ENCODE results near the gene PLD2. TPM values are rescaled to one million over a fixed set of nuclear protein-coding genes. Genes with fewer than 3 reads are reported as not detected.
A peak's percentile ranks its signal among the peaks of the same experiment; 100 is the strongest.

PLD2 gene
- total and polyA plus RNA-seq, 9 of the 15 experiments (the other 6 are each of a cell fraction or from before 2014, with no cell fraction given), result 0.20 to 7.5 (median 3.3) TPM

- ATAC-seq (no peak), DNase-seq (ENCODE audit: extremely low read depth in 1 of 4, low spot score in 3 of 4) (no peak), FAIRE-seq (no peak)
- BruUV-seq (replicated peaks), result no TSS peak
- Histone ChIP-seq H3K9me3 (replicated peaks; ENCODE audit: control insufficient read depth, insufficient read depth, low read depth, low read length) (no peaks in the 10 kb centered on the region), H2AFZ (ENCODE audit: low read depth, low read length) (no peak within 1 kb of the TSS), H3K4me2 (ENCODE audit: insufficient read depth, low read length) (no peak within 1 kb of the TSS), H3K9me1 (ENCODE audit: control insufficient read depth, insufficient read depth, low read length) (no peaks in the 10 kb centered on the region), H3K27ac (ENCODE audit: extremely low read depth, low read depth, low read length) (no peak within 1 kb of the TSS), H3K9ac (ENCODE audit: insufficient read depth in 1 of 2, low read depth in 2 of 2, low read length in 2 of 2) (no peak within 1 kb of the TSS), H3K4me3 (no peak within 1 kb of the TSS), H4K20me1 (replicated peaks; ENCODE audit: control insufficient read depth, insufficient read depth, low read length) (no peaks in the 10 kb centered on the region), H3K27me3 (ENCODE audit: control insufficient read depth in 2 of 2, insufficient read depth in 2 of 2, low read length in 2 of 2) (no peaks in the 10 kb centered on the region), H3K4me1 (replicated peaks in 1 of 2; ENCODE audit: control insufficient read depth in 2 of 2, insufficient read depth in 2 of 2, low read length in 2 of 2) (peaks cover 3 to 9% of the 10 kb centered on the region in 2 experiments; a peak in 3 of 5 replicates), H3K36me3 (ENCODE audit: control insufficient read depth, insufficient read depth, low read length) (peaks cover 18% of the 10 kb centered on the region; the same call in 2 of the 3 replicates), H3K79me2 (ENCODE audit: control insufficient read depth, insufficient read depth, low read length) (peaks cover 3% of the 10 kb centered on the region)
- 78% methylated on average over 5 of the region's 9 CpGs for WGBS (ENCODE audit: insufficient coverage, low coverage, missing lambda C conversion rate)
- intact Hi-C loops (cut with micrococcal nuclease), result no loop called here
- CTCF ChIA-PET (ENCODE audit: low intra/inter-chr PET ratio), result no interaction called here
- POLR2A ChIA-PET, result no interaction called here
- in situ Hi-C loops (cut with MboI), result loop anchor here (5.0 kb wide), 1 partner anchor 80 kb away; no protein-coding TSS in a partner anchor
- no peak for TF ChIP-seq MCM2 (IDR thresholded peaks at IDR 0.05; ENCODE audit: low read depth)
- no peak for TF ChIP-seq MAFG (tag; conservative IDR thresholded peaks at IDR 0.05)
- no peak for TF ChIP-seq KDM1A (IDR thresholded peaks at IDR 0.05)
- no peak for TF ChIP-seq XRCC4 (IDR thresholded peaks at IDR 0.05; ENCODE audit: extremely low read depth, insufficient read depth, insufficient read length)
- no peak for TF ChIP-seq ZC3H4 (CRISPR knock-in tag; IDR thresholded peaks at IDR 0.05; ENCODE audit: borderline replicate concordance)
Observed at GRCh38 chr17:4802228-4802627, 4.7 kb upstream of the PLD2 start, which contains the start of gene C17orf114. C17orf114 (minus strand) TSS chr17:4802328.

DNA sequence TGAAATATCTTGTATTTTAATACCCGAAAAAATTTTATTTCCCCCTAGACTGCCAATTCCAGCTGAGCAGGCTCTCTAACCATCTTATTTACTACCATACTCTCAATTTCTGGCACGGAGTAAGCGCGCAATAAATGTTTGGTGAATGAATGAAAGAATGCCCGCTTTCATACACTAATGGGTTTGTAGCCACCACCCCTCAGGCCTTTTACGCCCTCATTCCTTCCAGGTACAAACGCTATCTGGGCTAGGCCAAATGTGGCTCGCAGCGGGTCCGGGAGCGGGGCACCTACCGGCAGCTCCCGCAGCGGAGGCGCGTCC is 536 bp upstream of the PLD2 start:
- BruUV-seq (replicated peaks), result no TSS peak
- under 1% methylated on average over 9 of the region's 16 CpGs for WGBS (ENCODE audit: insufficient coverage, low coverage, missing lambda C conversion rate)
- H3K9me3 ChIP-seq (replicated peaks; ENCODE audit: control insufficient read depth, insufficient read depth, low read depth, low read length), result no peaks in the 10 kb centered on the region
- ATAC-seq (no peak), FAIRE-seq (no peak), DNase-seq (ENCODE audit: extremely low read depth in 1 of 4, low spot score in 3 of 4) (no peak)
- TF ChIP-seq MAFG (tag; conservative IDR thresholded peaks at IDR 0.05) (no peak), ZNF436 (CRISPR knock-in tag; IDR thresholded peaks at IDR 0.05) (no peak), ZFP30 (CRISPR knock-in tag; IDR thresholded peaks at IDR 0.05; ENCODE audit: borderline replicate concordance) (no peak), KHSRP (IDR thresholded peaks at IDR 0.05) (no peak), TEAD4 (IDR thresholded peaks at IDR 0.05; ENCODE audit: low read length) (no peak), TEAD4 (CRISPR knock-in tag; IDR thresholded peaks at IDR 0.05; ENCODE audit: borderline replicate concordance) (no peak), ZNF408 (CRISPR knock-in tag; IDR thresholded peaks at IDR 0.05; ENCODE audit: low read depth) (no peak), ZNF232 (CRISPR knock-in tag; IDR thresholded peaks at IDR 0.05) (no peak), ZNF384 (IDR thresholded peaks at IDR 0.05; ENCODE audit: low read depth, low read length) (no peak), TARDBP (IDR thresholded peaks at IDR 0.05) (no peak), HDAC3 (IDR thresholded peaks at IDR 0.05; ENCODE audit: borderline replicate concordance, partially characterized antibody) (no peak)
- H3K9ac ChIP-seq (ENCODE audit: insufficient read depth in 1 of 2, low read depth in 2 of 2, low read length in 2 of 2), result peak overlapping the region; percentile 56 to 92
- CTCF ChIA-PET (ENCODE audit: low intra/inter-chr PET ratio), result no interaction called here
- H3K4me1 ChIP-seq (replicated peaks in 1 of 2; ENCODE audit: control insufficient read depth in 2 of 2, insufficient read depth in 2 of 2, low read length in 2 of 2), result peaks cover 3 to 22% of the 10 kb centered on the region in 2 experiments; a peak in 3 of 5 replicates
- peak overlapping the region; percentile 79 for H2AFZ ChIP-seq (ENCODE audit: low read depth, low read length)
- H4K20me1 ChIP-seq (replicated peaks; ENCODE audit: control insufficient read depth, insufficient read depth, low read length), result no peaks in the 10 kb centered on the region; the same call in 1 of the 2 replicates
- H3K27me3 ChIP-seq (ENCODE audit: control insufficient read depth in 2 of 2, insufficient read depth in 2 of 2, low read length in 2 of 2), result no peaks in the 10 kb centered on the region
- H3K4me3 ChIP-seq, result peak overlapping the region; percentile 52
- in situ Hi-C loops (cut with MboI), result no loop called here
- intact Hi-C loops (cut with micrococcal nuclease), result no loop called here
- no peak overlapping the region; the same call in 2 of the 3 replicates for H3K27ac ChIP-seq (ENCODE audit: extremely low read depth, low read depth, low read length)
- H3K9me1 ChIP-seq (ENCODE audit: control insufficient read depth, insufficient read depth, low read length), result no peaks in the 10 kb centered on the region
- peak overlapping the region; percentile 78 for H3K4me2 ChIP-seq (ENCODE audit: insufficient read depth, low read length)
- no peaks in the 10 kb centered on the region for H3K79me2 ChIP-seq (ENCODE audit: control insufficient read depth, insufficient read depth, low read length)
- POLR2A ChIA-PET, result interaction anchor here (0.6 kb wide), 3 partner anchors 70 to 304 kb away, joined by 3 to 4 read pairs (median 3); no protein-coding TSS in a partner anchor
- H3K36me3 ChIP-seq (ENCODE audit: control insufficient read depth, insufficient read depth, low read length), result no peaks in the 10 kb centered on the region
